MM.1S (cell line): ENCODE data around the gene ATP11C.

Experiments
- DNase-seq: peaks from one replicate; pipeline ENCODE4 v3.0.0-alpha.2; 2015
- H2AFZ ChIP-seq: fragments of 300-600 bp; sonication (generic); 2 replicates; pipeline ENCODE4 v1.6.0; 2016; ENCODE audit warnings: antibody characterized with exemption, low read length
- H3F3A ChIP-seq: fragments of 300-600 bp; sonication (generic); 2 replicates; pipeline ENCODE4 v1.6.1; 2016; ENCODE audit warnings: mild to moderate bottlenecking, antibody characterized with exemption, low read length, moderate library complexity, mixed read lengths; ENCODE audit not compliant: insufficient read depth
- H3K27ac ChIP-seq: fragments of 300-600 bp; sonication (generic); 2 replicates; pipeline ENCODE4 v1.5.1; 2016; ENCODE audit warnings: mild to moderate bottlenecking, low read length
- H3K27me3 ChIP-seq: fragments of 300-600 bp; sonication (generic); replicated peaks from 2 replicates; pipeline ENCODE4 v1.6.0; 2016; ENCODE audit warnings: low read length; ENCODE audit not compliant: insufficient read depth
- H3K36me3 ChIP-seq: fragments of 300-600 bp; sonication (generic); replicated peaks from 2 replicates; pipeline ENCODE4 v1.6.1; 2016; ENCODE audit warnings: mild to moderate bottlenecking, low read length, mixed read lengths; ENCODE audit not compliant: insufficient read depth
- H3K4me1 ChIP-seq: fragments of 300-600 bp; sonication (generic); 2 replicates; pipeline ENCODE4 v1.6.1; 2016; ENCODE audit warnings: low read length, mixed read lengths
- H3K4me2 ChIP-seq: fragments of 300-600 bp; sonication (generic); 2 replicates; pipeline ENCODE4 v1.6.0; 2016; ENCODE audit warnings: low read depth, low read length
- H3K4me3 ChIP-seq: fragments of 300-600 bp; sonication (generic); 2 replicates; pipeline ENCODE4 v1.5.1; 2016; ENCODE audit warnings: low read length, mixed read lengths
- H3K79me2 ChIP-seq: fragments of 300-600 bp; sonication (generic); 2 replicates; pipeline ENCODE4 v1.6.1; 2016; ENCODE audit warnings: mixed run types, low read length, mixed read lengths
- H3K9ac ChIP-seq: fragments of 300-600 bp; sonication (generic); 2 replicates; pipeline ENCODE4 v1.6.1; 2016; ENCODE audit warnings: low read length, mixed read lengths
- H3K9me2 ChIP-seq: fragments of 300-600 bp; sonication (generic); replicated peaks from 2 replicates; pipeline ENCODE4 v1.6.1; 2016; ENCODE audit warnings: mild to moderate bottlenecking, low read length, mixed read lengths; ENCODE audit not compliant: insufficient read depth
- H3K9me3 ChIP-seq: fragments of 300-600 bp; sonication (generic); replicated peaks from 2 replicates; pipeline ENCODE4 v1.6.1; 2016; ENCODE audit warnings: mild to moderate bottlenecking, low read length, mixed read lengths; ENCODE audit not compliant: insufficient read depth
- H4K20me1 ChIP-seq: fragments of 300-600 bp; sonication (generic); 2 replicates; pipeline ENCODE4 v1.6.1; 2016; ENCODE audit warnings: mild to moderate bottlenecking, low read length, moderate library complexity, mixed read lengths; ENCODE audit not compliant: insufficient read depth
- EZH2 ChIP-seq: fragments of 300-600 bp; sonication (generic); optimal IDR thresholded peaks from 2 replicates; pipeline ENCODE3; 2017; ENCODE audit warnings: low read depth, mild to moderate bottlenecking, antibody characterized with exemption, low read length, mixed read lengths
- EZH2phosphoT487 ChIP-seq: fragments of 300-600 bp; sonication (generic); IDR thresholded peaks from 2 replicates; pipeline ENCODE4 v1.6.1; 2018; ENCODE audit warnings: antibody characterized with exemption, low read length
- TF ChIP-seq, protein P1 (sequence below): fragments of 300-600 bp; sonication (generic); IDR thresholded peaks from 2 replicates; pipeline ENCODE4 v1.5.1; 2016; ENCODE audit warnings: antibody characterized with exemption, low read length, mixed read lengths

ATP11C gene

DNA sequence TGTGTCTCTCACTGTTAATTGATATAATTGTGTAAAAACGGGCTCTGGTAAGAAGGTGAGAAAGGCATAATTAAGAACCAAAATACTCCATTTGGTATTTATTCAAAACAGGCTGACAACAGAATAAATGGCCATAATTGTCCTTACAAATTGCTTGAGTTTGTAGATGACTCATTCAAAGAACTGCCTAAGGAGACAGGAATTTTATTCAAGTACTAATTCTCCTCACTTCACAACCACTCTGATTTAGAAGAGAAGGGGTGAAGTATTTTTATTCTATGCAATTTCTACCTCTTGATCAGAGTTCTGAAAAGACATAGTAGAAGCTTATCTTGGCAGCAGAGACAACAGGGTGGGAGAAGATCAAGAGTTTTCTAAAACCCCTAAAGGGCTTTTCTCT lies 43.1 kb downstream of the ATP11C start:
- Histone ChIP-seq H4K20me1 (no peaks in the 10 kb centered on the region), H3K4me2 (no peak overlapping the region), H3K4me3 (no peak overlapping the region), H3K79me2 (no peaks in the 10 kb centered on the region), H3K27ac (no peak overlapping the region), H3F3A (no peaks in the 10 kb centered on the region), H3K9me3 (no peaks in the 10 kb centered on the region), H3K9ac (no peak overlapping the region), H3K4me1 (no peaks in the 10 kb centered on the region), H3K36me3 (no peaks in the 10 kb centered on the region), H3K9me2 (no peaks in the 10 kb centered on the region), H2AFZ (no peak overlapping the region), H3K27me3 (no peaks in the 10 kb centered on the region)
- TF ChIP-seq EZH2 = no peak
- TF ChIP-seq, protein P1, sequence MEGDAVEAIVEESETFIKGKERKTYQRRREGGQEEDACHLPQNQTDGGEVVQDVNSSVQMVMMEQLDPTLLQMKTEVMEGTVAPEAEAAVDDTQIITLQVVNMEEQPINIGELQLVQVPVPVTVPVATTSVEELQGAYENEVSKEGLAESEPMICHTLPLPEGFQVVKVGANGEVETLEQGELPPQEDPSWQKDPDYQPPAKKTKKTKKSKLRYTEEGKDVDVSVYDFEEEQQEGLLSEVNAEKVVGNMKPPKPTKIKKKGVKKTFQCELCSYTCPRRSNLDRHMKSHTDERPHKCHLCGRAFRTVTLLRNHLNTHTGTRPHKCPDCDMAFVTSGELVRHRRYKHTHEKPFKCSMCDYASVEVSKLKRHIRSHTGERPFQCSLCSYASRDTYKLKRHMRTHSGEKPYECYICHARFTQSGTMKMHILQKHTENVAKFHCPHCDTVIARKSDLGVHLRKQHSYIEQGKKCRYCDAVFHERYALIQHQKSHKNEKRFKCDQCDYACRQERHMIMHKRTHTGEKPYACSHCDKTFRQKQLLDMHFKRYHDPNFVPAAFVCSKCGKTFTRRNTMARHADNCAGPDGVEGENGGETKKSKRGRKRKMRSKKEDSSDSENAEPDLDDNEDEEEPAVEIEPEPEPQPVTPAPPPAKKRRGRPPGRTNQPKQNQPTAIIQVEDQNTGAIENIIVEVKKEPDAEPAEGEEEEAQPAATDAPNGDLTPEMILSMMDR = no peak
- TF ChIP-seq EZH2phosphoT487 = no peak
- no peak for DNase-seq

DNA sequence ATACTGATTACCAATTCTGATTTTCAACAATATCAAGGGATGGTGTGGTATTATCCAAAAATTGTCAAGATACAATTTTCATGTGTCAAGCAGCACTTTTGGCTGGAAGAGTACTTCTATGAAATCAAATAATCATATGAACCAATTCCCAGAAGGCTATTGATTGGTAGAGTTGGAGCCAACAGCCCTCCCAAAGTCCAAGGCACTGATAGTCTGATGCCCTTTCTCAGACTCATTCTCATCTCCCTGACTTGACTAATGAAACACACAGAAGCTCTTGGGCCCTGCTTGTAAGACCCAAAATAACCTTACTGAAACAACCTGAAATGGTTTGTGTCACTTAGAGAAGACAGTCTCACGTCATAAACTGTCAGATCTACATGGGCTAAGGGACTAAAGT lies 48.9 kb downstream of the ATP11C start:
- Histone ChIP-seq H3K79me2 (no peaks in the 10 kb centered on the region), H3K4me2 (no peak overlapping the region), H2AFZ (no peak overlapping the region), H3K27me3 (no peaks in the 10 kb centered on the region), H3K4me3 (no peak overlapping the region), H3K9ac (no peak overlapping the region), H3K9me2 (no peaks in the 10 kb centered on the region), H3F3A (no peaks in the 10 kb centered on the region), H4K20me1 (no peaks in the 10 kb centered on the region), H3K9me3 (no peaks in the 10 kb centered on the region), H3K27ac (no peak overlapping the region), H3K36me3 (no peaks in the 10 kb centered on the region), H3K4me1 (no peaks in the 10 kb centered on the region)
- TF ChIP-seq EZH2 = no peak
- TF ChIP-seq EZH2phosphoT487 = no peak
- TF ChIP-seq, protein P1 = no peak
- no peak for DNase-seq

DNA sequence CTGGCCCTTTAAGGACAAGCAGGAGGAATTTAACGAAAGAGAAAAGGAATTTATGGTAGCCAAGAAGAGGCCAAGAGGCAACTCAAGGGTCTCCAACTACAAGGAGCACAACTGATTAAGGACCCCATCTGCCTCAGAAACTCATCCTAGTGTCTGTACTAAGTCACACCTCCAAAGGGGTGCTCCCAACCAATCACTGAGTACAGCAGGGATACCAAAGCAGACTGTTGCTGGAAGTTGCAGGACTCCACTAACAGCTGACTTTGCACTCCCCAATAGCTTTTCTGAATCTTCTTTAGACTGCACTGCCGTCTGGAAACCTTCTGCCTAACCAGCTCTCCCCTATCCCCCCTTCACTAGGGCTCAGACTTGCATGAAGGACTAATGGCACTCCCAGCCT lies 50.6 kb downstream of the ATP11C start:
- no peak for DNase-seq
- Histone ChIP-seq H3F3A (no peaks in the 10 kb centered on the region), H3K27ac (no peak overlapping the region), H3K4me3 (no peak overlapping the region), H3K27me3 (no peaks in the 10 kb centered on the region), H3K9ac (no peak overlapping the region), H3K36me3 (no peaks in the 10 kb centered on the region), H3K9me3 (no peaks in the 10 kb centered on the region), H3K4me1 (no peaks in the 10 kb centered on the region), H3K9me2 (no peaks in the 10 kb centered on the region), H4K20me1 (no peaks in the 10 kb centered on the region), H3K4me2 (no peak overlapping the region), H3K79me2 (no peaks in the 10 kb centered on the region), H2AFZ (no peak overlapping the region)
- TF ChIP-seq EZH2phosphoT487 (no peak), EZH2 (no peak)
- TF ChIP-seq, protein P1 = no peak

DNA sequence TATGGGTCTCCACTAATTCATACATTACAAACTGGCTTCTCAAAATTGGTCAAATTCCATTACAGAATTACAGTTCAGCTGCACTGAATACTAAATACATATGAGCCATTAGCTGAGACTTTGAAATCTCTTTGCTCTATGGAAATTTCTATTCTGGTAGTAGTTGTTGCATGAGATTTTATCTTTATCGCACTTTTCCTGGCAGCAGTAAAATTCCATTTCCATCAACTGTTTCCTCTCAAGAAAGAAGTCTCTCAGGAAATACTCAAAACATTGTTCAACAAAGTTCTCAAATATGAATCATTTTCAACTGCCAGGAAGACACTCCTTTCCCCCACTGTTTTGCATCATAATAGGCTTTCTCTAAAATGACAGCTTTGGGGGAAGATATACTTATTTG lies 51.3 kb downstream of the ATP11C start:
- Histone ChIP-seq H3K27me3 (no peaks in the 10 kb centered on the region), H3K27ac (no peak overlapping the region), H4K20me1 (no peaks in the 10 kb centered on the region), H3K4me2 (no peak overlapping the region), H2AFZ (no peak overlapping the region), H3K9me3 (no peaks in the 10 kb centered on the region), H3K9me2 (no peaks in the 10 kb centered on the region), H3K4me1 (no peaks in the 10 kb centered on the region), H3K79me2 (no peaks in the 10 kb centered on the region), H3K36me3 (no peaks in the 10 kb centered on the region), H3F3A (no peaks in the 10 kb centered on the region), H3K4me3 (no peak overlapping the region), H3K9ac (no peak overlapping the region)
- no peak for DNase-seq
- TF ChIP-seq, protein P1 = no peak
- TF ChIP-seq EZH2phosphoT487 (no peak), EZH2 (no peak)
